ENCODE data around the gene OR2L5. TPM values are rescaled to one million over a fixed set of nuclear protein-coding genes. Genes with fewer than 3 reads are reported as not detected.

The OR2L5 gene
- total RNA-seq, 1 experiment from 2014 or later, result not detected

- Histone ChIP-seq H3T11ph (ENCODE audit: low read length) (no peak within 1 kb of the TSS), H3K4me2 (ENCODE audit: insufficient read depth, insufficient read length, low read length) (no peak within 1 kb of the TSS), H3K23ac (ENCODE audit: insufficient read length, low read depth, low read length) (no peak within 1 kb of the TSS), H3K27ac (ENCODE audit: insufficient read length, low read depth, low read length) (no peak within 1 kb of the TSS), H3K4me1 (ENCODE audit: insufficient read depth, low read length) (no peaks in the 10 kb centered on the region), H3K18ac (ENCODE audit: insufficient read length, low read depth, low read length) (no peak within 1 kb of the TSS), H3K23me2 (ENCODE audit: insufficient read length, low read depth, low read length, poor library complexity, severe bottlenecking) (no peaks in the 10 kb centered on the region), H2BK15ac (ENCODE audit: low read depth, low read length) (no peak within 1 kb of the TSS), H2AK5ac (ENCODE audit: insufficient read length, low read length) (no peak within 1 kb of the TSS), H3K9ac (ENCODE audit: extremely low read depth, insufficient read length, low read length) (no peak within 1 kb of the TSS), H3K56ac (ENCODE audit: insufficient read length, low read depth, low read length) (no peak within 1 kb of the TSS), H2AFZ (ENCODE audit: low read length) (no peak within 1 kb of the TSS), H2BK120ac (ENCODE audit: low read depth, low read length, poor library complexity, severe bottlenecking) (no peak within 1 kb of the TSS), H3K27me3 (ENCODE audit: insufficient read depth, low read length) (no peaks in the 10 kb centered on the region), H2BK20ac (ENCODE audit: low read depth, low read length, poor library complexity, severe bottlenecking) (no peak within 1 kb of the TSS), H3K4ac (ENCODE audit: low read depth, low read length) (no peak within 1 kb of the TSS), H2BK12ac (ENCODE audit: insufficient read length, low read depth, low read length) (no peak within 1 kb of the TSS), H3K9me3 (ENCODE audit: control insufficient read depth, low read depth, low read length) (peaks cover 60% of the 10 kb centered on the region), H2BK5ac (ENCODE audit: insufficient read length, low read length) (no peak within 1 kb of the TSS), H3K79me2 (ENCODE audit: insufficient read depth, low read length) (no peaks in the 10 kb centered on the region), H3K14ac (ENCODE audit: insufficient read depth, low read length) (no peak within 1 kb of the TSS), H4K5ac (ENCODE audit: insufficient read length, low read depth, low read length) (no peak within 1 kb of the TSS), H3K79me1 (ENCODE audit: insufficient read depth, low read depth, low read length, poor library complexity, severe bottlenecking) (no peaks in the 10 kb centered on the region), H4K91ac (ENCODE audit: insufficient read length, low read depth, low read length) (no peak within 1 kb of the TSS), H4K20me1 (ENCODE audit: control insufficient read depth, insufficient read depth, insufficient read length) (no peaks in the 10 kb centered on the region), H4K8ac (replicated peaks; ENCODE audit: insufficient read length, low read depth, low read length) (no peak within 1 kb of the TSS)
- Mint-ChIP-seq H3K4me1 (no peaks in the 10 kb centered on the region), H3K27me3 (ENCODE audit: low read depth) (no peaks in the 10 kb centered on the region; the same call in none of the 2 replicates), H3K9me3 (peaks cover 76 to 81% of the 10 kb centered on the region in 2 experiments), H3K36me3 (ENCODE audit: insufficient read depth in 1 of 3, low read depth in 3 of 3) (peaks cover 8 to 22% (median 14%) of the 10 kb centered on the region in 3 experiments; a peak in 5 of 7 replicates), H3K4me3 (no peak within 1 kb of the TSS), H3K27ac (no peak within 1 kb of the TSS)
- WGBS (ENCODE audit: extremely low coverage, insufficient read length, low lambda C conversion rate), result no CpG with 5 or more reads among the region's 2 CpGs
- DNase-seq, result no peak
- TF ChIP-seq CTCF (conservative IDR thresholded peaks at IDR 0.05), result no peak
Observed at GRCh38 chr1:248029770-248030169, 16.3 kb downstream of the OR2L5 start, which contains the start of gene OR2L2. TSS of gene OR2L2 (plus strand) at chr1:248030070. CDS start at chr1:248038268, 8,198 bp downstream.

Data from H9 (cell line).